B cell (primary cell): ENCODE results near the gene NKTR. TPM values are rescaled to one million over a fixed set of nuclear protein-coding genes. Genes with fewer than 3 reads are reported as not detected.

Experiments used
- ATAC-seq: fragments of 200-7000 bp; cut with Tn5 transposase; one replicate; pipeline ENCODE4 v1.10.0; 2021; ENCODE audit warnings: low read depth, mild to moderate bottlenecking, moderate number of reproducible peaks, moderate library complexity
- CTCF ChIA-PET: fragments of 350-600 bp; sonication (Branson Sonifier 250); formaldehyde crosslinking; loops from one replicate; lab custom pipeline; 2021; ENCODE audit warnings: antibody characterized with exemption, inconsistent platforms; lab: Charles Lee
- POLR2A ChIA-PET: fragments of 350-600 bp; sonication (Branson Sonifier 250); formaldehyde crosslinking; loops from one replicate; lab custom pipeline; 2021; ENCODE audit warnings: antibody characterized with exemption; lab: Charles Lee
- DNase-seq: peaks from one replicate; pipeline ENCODE4 v3.0.0; 2013
- H2AFZ ChIP-seq: 2 replicates; pipeline ENCODE4 v1.6.1; 2012; ENCODE audit warnings: mild to moderate bottlenecking, low read depth, low read length; ENCODE audit not compliant: insufficient read depth, poor library complexity, severe bottlenecking
- H3K27ac ChIP-seq, 2 donors: 1 replicate in 1 of 2; 2 replicates in 1 of 2; pipeline ENCODE4 v1.5.1; 2012 to 2013; ENCODE audit warnings: low read length in 2 of 2, mild to moderate bottlenecking in 2 of 2, moderate library complexity in 1 of 2
- H3K27me3 ChIP-seq, 4 experiments: fragments of 200-600 bp in 1 of 4; sonication (generic) in 1 of 4; replicated peaks in 1 of 4; 1 replicate in 2 of 4; 2 replicates in 2 of 4; pipeline versions ENCODE4 v1.6.1 to v1.7.0; 2013 to 2016; ENCODE audit warnings: low read length in 3 of 4, mild to moderate bottlenecking in 2 of 4, mixed read lengths in 1 of 4, moderate library complexity in 1 of 4; ENCODE audit not compliant: insufficient read depth in 4 of 4, control insufficient read depth in 3 of 4; ENCODE audit errors: control extremely low read depth in 1 of 4
- H3K36me3 ChIP-seq, 2 experiments: replicated peaks in 1 of 2; 1 replicate in 1 of 2; 2 replicates in 1 of 2; pipeline versions ENCODE4 v1.6.1 to v1.7.1; 2013; ENCODE audit warnings: low read length in 1 of 2; ENCODE audit not compliant: insufficient read depth in 2 of 2, control insufficient read depth in 1 of 2; ENCODE audit errors: control extremely low read depth in 1 of 2, extremely low read depth in 1 of 2
- H3K4me1 ChIP-seq, 2 donors: fragments of 200-600 bp in 1 of 2; sonication (generic) in 1 of 2; 1 replicate in 1 of 2; 2 replicates in 1 of 2; pipeline versions ENCODE4 v1.5.1 to v1.6.1; 2013 to 2017; ENCODE audit warnings: low read length in 2 of 2; ENCODE audit not compliant: control insufficient read depth in 2 of 2, insufficient read depth in 2 of 2
- H3K4me2 ChIP-seq: replicated peaks from 2 replicates; pipeline ENCODE3; 2012; ENCODE audit warnings: mild to moderate bottlenecking, low read depth, low read length; ENCODE audit not compliant: poor library complexity, severe bottlenecking
- H3K4me3 ChIP-seq, 5 experiments: fragments of 200-600 bp in 1 of 5; sonication (generic) in 1 of 5; 1 replicate in 3 of 5; 2 replicates in 2 of 5; pipeline versions ENCODE4 v1.5.1 to v1.7.0; 2011 to 2016; ENCODE audit warnings: low read length in 4 of 5, mild to moderate bottlenecking in 4 of 5, low read depth in 2 of 5, control low read depth in 1 of 5, moderate library complexity in 1 of 5; ENCODE audit not compliant: insufficient read depth in 1 of 5; ENCODE audit errors: control extremely low read depth in 1 of 5, extremely low read depth in 1 of 5
- H3K79me2 ChIP-seq: fragments of 200-600 bp; sonication (generic); one replicate; pipeline ENCODE4 v1.6.0; 2016; ENCODE audit warnings: low read length; ENCODE audit not compliant: control insufficient read depth, insufficient read depth
- H3K9ac ChIP-seq: fragments of 200-600 bp; sonication (generic); 2 replicates; pipeline ENCODE4 v1.6.1; 2017; ENCODE audit warnings: mild to moderate bottlenecking, low read length, moderate library complexity
- H3K9me3 ChIP-seq, 3 donors: one replicate each; pipeline versions ENCODE4 v1.6.1 to v1.7.1; 2013; ENCODE audit warnings: low read length in 2 of 3; ENCODE audit not compliant: control insufficient read depth in 2 of 3, insufficient read depth in 1 of 3; ENCODE audit errors: control extremely low read depth in 1 of 3
- H4K20me1 ChIP-seq: 2 replicates; pipeline ENCODE4 v1.6.0; 2012; ENCODE audit warnings: mild to moderate bottlenecking, low read length; ENCODE audit not compliant: insufficient read depth, control insufficient read depth, poor library complexity, severe bottlenecking
- H3K27ac Mint-ChIP-seq: one replicate; pipeline ENCODE4 v1.8.0; 2021; ENCODE audit warnings: mixed read lengths
- H3K27me3 Mint-ChIP-seq: one replicate; pipeline ENCODE4 v1.8.0; 2021; ENCODE audit warnings: mixed read lengths
- H3K4me1 Mint-ChIP-seq: one replicate; pipeline ENCODE4 v1.8.0; 2021; ENCODE audit warnings: mixed read lengths
- H3K4me3 Mint-ChIP-seq: one replicate; pipeline ENCODE4 v1.8.0; 2021; ENCODE audit warnings: mixed read lengths
- H3K9me3 Mint-ChIP-seq: one replicate; pipeline ENCODE4 v1.8.0; 2022; ENCODE audit warnings: mixed read lengths; ENCODE audit not compliant: insufficient read depth
- EZH2 ChIP-seq: IDR thresholded peaks from 2 replicates; pipeline ENCODE4 v1.6.1; 2012; ENCODE audit warnings: borderline replicate concordance, low read depth, mild to moderate bottlenecking, moderate library complexity, low read length; ENCODE audit not compliant: insufficient read depth, poor library complexity, severe bottlenecking
- WGBS: methylation state at CpG from one replicate; pipeline ENCODE4 v1.1.5; 2013; ENCODE audit warnings: missing lambda C conversion rate; ENCODE audit not compliant: insufficient coverage; 5-methylcytosine and 5-hydroxymethylcytosine counted together
- intact Hi-C: fragments of 100-400 bp; cut with micrococcal nuclease; formaldehyde crosslinking; loops from one replicate; pipeline ENCODE4 v1.10.0; 2022
- polyA plus RNA-seq: library from polyadenylated mRNA; depleted of rRNA; stranded (reverse); fragments of >200 nt; gene quantifications from 2 replicates; pipeline ENCODE4 v1.2.3, GENCODE V29; 2012
- total RNA-seq, 2 donors: library from RNA; stranded (reverse); fragments of 120-200 nt in 1 of 2; gene quantifications; 1 replicate in 1 of 2; 2 replicates in 1 of 2; pipeline versions ENCODE4 v1.2.3 to v1.2.4, GENCODE V29; 2013 to 2022
- TF ChIP-seq, protein P1 (sequence below): fragments of 200-600 bp; IDR thresholded peaks from one replicate; pipeline ENCODE4 v1.8.0; 2022; ENCODE audit warnings: antibody characterized with exemption, mild to moderate bottlenecking

The NKTR gene
- total and polyA plus RNA-seq, 2 donors (not counting 1 experiment from before 2014, with no cell fraction given), result 58.0 to 227 TPM

DNA sequence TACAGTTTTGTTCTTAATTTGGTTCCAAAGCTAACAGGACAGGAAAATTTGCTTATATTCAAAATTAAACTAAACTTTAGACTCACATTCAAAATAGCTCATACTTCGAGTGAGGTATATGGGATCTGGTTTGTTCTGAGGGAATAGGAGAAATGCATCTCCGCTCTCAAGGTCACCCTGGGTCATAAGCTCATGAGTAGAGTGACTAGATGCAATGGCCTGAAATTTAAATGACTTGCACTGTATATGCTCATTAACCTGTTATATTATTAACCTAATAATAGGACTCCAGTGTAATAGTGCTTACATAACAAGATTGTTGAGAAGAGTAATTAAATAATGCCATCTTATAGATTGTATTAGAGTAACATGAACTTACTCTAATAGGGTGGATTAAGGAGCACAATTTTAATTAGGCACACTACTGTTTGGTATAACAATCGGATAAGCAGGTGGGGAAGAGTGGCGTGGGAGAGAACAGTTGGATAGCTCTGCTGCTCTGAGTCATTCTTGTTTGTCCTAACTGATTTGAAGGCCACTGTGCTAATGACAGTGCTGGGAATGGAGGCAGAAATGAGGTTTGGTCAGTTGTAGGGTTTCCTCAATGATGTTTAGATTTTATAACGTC is 5.2 kb downstream of the NKTR start:
- DNase-seq (no peak), ATAC-seq (no peak)
- Mint-ChIP-seq H3K9me3 (no peaks in the 10 kb centered on the region), H3K4me3 (no peak overlapping the region), H3K27me3 (no peaks in the 10 kb centered on the region), H3K27ac (no peak overlapping the region), H3K4me1 (peaks cover 37% of the 10 kb centered on the region)
- Histone ChIP-seq H3K36me3 (peaks cover 5 to 17% of the 10 kb centered on the region in 2 experiments), H3K79me2 (peaks cover 100% of the 10 kb centered on the region), H3K4me2 (no peak overlapping the region), H3K9me3 (peaks cover 3 to 5% (median 4%) of the 10 kb centered on the region in 3 donors), H2AFZ (no peak overlapping the region), H3K4me1 (peaks cover 11 to 14% of the 10 kb centered on the region in 2 donors), H3K27me3 (no peaks in the 10 kb centered on the region), H3K27ac (no peak overlapping the region), H3K9ac (no peak overlapping the region), H3K4me3 (no peak overlapping the region), H4K20me1 (peaks cover 52% of the 10 kb centered on the region)
- 100% methylated on average over 1 of the region's 5 CpGs for WGBS
- POLR2A ChIA-PET, result no interaction called here
- intact Hi-C loops, result no loop called here
- CTCF ChIA-PET, result interaction anchor here (0.6 to 1.2 kb wide), 3 partner anchors 7 to 33 kb away, joined by 3 to 4 read pairs (median 3); no protein-coding TSS in a partner anchor
- TF ChIP-seq EZH2, result no peak
- TF ChIP-seq, protein P1, sequence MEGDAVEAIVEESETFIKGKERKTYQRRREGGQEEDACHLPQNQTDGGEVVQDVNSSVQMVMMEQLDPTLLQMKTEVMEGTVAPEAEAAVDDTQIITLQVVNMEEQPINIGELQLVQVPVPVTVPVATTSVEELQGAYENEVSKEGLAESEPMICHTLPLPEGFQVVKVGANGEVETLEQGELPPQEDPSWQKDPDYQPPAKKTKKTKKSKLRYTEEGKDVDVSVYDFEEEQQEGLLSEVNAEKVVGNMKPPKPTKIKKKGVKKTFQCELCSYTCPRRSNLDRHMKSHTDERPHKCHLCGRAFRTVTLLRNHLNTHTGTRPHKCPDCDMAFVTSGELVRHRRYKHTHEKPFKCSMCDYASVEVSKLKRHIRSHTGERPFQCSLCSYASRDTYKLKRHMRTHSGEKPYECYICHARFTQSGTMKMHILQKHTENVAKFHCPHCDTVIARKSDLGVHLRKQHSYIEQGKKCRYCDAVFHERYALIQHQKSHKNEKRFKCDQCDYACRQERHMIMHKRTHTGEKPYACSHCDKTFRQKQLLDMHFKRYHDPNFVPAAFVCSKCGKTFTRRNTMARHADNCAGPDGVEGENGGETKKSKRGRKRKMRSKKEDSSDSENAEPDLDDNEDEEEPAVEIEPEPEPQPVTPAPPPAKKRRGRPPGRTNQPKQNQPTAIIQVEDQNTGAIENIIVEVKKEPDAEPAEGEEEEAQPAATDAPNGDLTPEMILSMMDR, result no peak

DNA sequence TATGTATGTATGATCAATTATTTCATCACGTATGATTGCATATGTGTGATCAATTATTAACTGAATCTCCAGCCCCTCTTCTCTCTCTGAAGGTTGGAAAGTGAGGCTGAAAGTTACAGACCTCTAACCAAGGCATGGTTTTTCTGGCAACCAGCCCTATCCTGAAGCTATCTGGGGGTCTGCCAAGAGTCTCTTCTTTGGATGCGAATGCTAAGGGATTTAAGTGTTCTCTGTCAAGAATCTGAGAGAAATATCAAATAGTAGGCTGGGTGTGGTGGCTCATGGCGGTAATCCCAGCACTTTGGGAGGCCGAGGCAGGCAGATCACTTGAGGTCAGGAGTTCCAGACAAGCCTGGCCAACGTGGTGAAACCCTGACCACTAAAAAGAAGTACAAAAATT is 8.1 kb downstream of the NKTR start:
- Mint-ChIP-seq H3K4me3 (no peak overlapping the region), H3K9me3 (no peaks in the 10 kb centered on the region), H3K4me1 (peaks cover 48% of the 10 kb centered on the region), H3K27me3 (no peaks in the 10 kb centered on the region), H3K27ac (no peak overlapping the region)
- TF ChIP-seq EZH2, result no peak
- TF ChIP-seq, protein P1, result no peak
- Histone ChIP-seq H4K20me1 (peaks cover 63% of the 10 kb centered on the region), H3K79me2 (peaks cover 100% of the 10 kb centered on the region), H3K27me3 (no peaks in the 10 kb centered on the region), H3K9me3 (peaks cover 0 to 4% (median 3%) of the 10 kb centered on the region in 3 donors), H3K27ac (no peak overlapping the region), H2AFZ (no peak overlapping the region), H3K4me2 (no peak overlapping the region), H3K9ac (no peak overlapping the region), H3K4me3 (no peak overlapping the region), H3K36me3 (peaks cover 5 to 17% of the 10 kb centered on the region in 2 experiments), H3K4me1 (peaks cover 2 to 18% of the 10 kb centered on the region in 2 donors)
- intact Hi-C loops, result no loop called here
- ChIA-PET CTCF (interaction anchor here (1.0 to 1.6 kb wide), 2 partner anchors 17 to 107 kb away, joined by 3 read pairs; no protein-coding TSS in a partner anchor), POLR2A (no interaction called here)
- ATAC-seq, result no peak
- no peak for DNase-seq
- 97% methylated on average over 3 of the region's 5 CpGs for WGBS
